Measurements from ENCODE around the gene XXYLT1. TPM values are rescaled to one million over a fixed set of nuclear protein-coding genes. Genes with fewer than 3 reads are reported as not detected.

XXYLT1 gene
- total and polyA plus RNA-seq, 10 of the 15 experiments (the other 5 are each of a cell fraction or from before 2014, with no cell fraction given) = 1.2 to 14.2 (median 9.3) TPM

DNA sequence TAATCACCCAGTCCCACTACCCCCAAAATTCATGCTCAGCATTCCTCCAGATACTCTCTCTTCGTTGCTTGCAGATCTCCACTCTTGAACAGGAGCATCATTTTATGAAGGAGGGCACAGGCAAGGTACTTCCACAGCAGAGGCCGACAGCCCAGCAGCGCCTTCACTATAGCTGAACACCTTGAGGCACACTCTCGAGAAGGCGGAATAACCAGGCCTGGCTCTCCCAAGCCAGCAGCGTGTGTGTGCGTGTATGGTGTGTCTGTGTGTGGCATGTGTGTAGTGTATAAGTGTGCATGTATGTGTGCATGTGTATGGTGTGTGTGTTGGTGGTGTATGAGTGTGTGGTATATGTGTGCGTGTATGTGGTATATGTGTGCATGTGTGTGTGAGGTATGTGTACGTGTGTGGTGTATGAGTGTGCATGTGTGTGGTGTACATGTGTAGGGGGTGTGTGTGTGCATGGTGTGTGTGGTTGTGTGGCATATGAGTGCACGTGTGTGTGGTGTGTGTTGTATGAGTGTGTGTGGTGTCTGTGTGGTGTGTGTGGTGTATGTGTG lies 161.8 kb downstream of the XXYLT1 start:
- intact Hi-C loops (cut with micrococcal nuclease; ENCODE audit: unreplicated experiment) (no loop called here), in situ Hi-C loops (cut with MboI) (no loop called here)
- Histone ChIP-seq H3K9me3 (replicated peaks; ENCODE audit: control insufficient read depth, insufficient read depth, low read length) (no peaks in the 10 kb centered on the region), H3K27ac (ENCODE audit: control insufficient read depth, insufficient read depth) (no peak overlapping the region), H3K36me3 (ENCODE audit: control insufficient read depth in 2 of 2, insufficient read depth in 2 of 2, low read length in 1 of 2) (no peaks in the 10 kb centered on the region; a peak in 1 of 4 replicates), H3K4me1 (ENCODE audit: control insufficient read depth, insufficient read depth, low read length) (no peaks in the 10 kb centered on the region), H3K79me2 (ENCODE audit: control insufficient read depth, insufficient read depth, low read length) (no peaks in the 10 kb centered on the region), H3K4me3 (no peak overlapping the region), H3K27me3 (replicated peaks in 1 of 2; ENCODE audit: control insufficient read depth in 2 of 2, insufficient read depth in 2 of 2, low read length in 1 of 2) (no peaks in the 10 kb centered on the region), H3K4me2 (ENCODE audit: control insufficient read depth, insufficient read depth) (no peak overlapping the region), H4K20me1 (ENCODE audit: control insufficient read depth, insufficient read depth) (no peaks in the 10 kb centered on the region), H3K9ac (ENCODE audit: control insufficient read depth, insufficient read depth, low read length) (no peak overlapping the region), H2AFZ (ENCODE audit: control insufficient read depth, low read depth, low read length) (no peak overlapping the region)
- ChIA-PET RAD21 (ENCODE audit: unreplicated experiment) (interaction anchor here (3.2 kb wide), 1 partner anchor 426 kb away, joined by 36 read pairs; no protein-coding TSS in a partner anchor), SMC1A (ENCODE audit: uncharacterized antibody, unreplicated experiment) (interaction anchor here (1.5 to 2.7 kb wide), 2 partner anchors 107 to 427 kb away, joined by 6 to 10 read pairs; no protein-coding TSS in a partner anchor), CTCF (interaction anchor here (0.6 to 3.2 kb wide), 3 partner anchors 10 to 427 kb away, joined by 3 to 61 read pairs (median 8); no protein-coding TSS in a partner anchor), POLR2A (no interaction called here)
- ATAC-seq (no peak), FAIRE-seq (peak; percentile 57), DNase-seq (ENCODE audit: low read depth, low spot score) (no peak)
- 87% methylated on average over 10 of the region's 10 CpGs for WGBS (ENCODE audit: insufficient coverage, insufficient replicate concordance, low lambda C conversion rate, missing lambda C conversion rate)
- BruUV-seq (replicated peaks) = no TSS peak
- TF ChIP-seq GABPA (IDR thresholded peaks at IDR 0.05; ENCODE audit: low read depth) (no peak), CBX5 (IDR thresholded peaks at IDR 0.05; ENCODE audit: low read depth) (no peak), NR2C2 (IDR thresholded peaks at IDR 0.05; ENCODE audit: borderline replicate concordance, control insufficient read depth, insufficient read length, low read depth) (no peak), ZSCAN29 (IDR thresholded peaks at IDR 0.05) (no peak), POLR2AphosphoS5 (IDR thresholded peaks at IDR 0.05; ENCODE audit: low read length) (no peak), NR2F1 (conservative IDR thresholded peaks at IDR 0.05) (no peak)
- TF ChIP-seq, protein P1, sequence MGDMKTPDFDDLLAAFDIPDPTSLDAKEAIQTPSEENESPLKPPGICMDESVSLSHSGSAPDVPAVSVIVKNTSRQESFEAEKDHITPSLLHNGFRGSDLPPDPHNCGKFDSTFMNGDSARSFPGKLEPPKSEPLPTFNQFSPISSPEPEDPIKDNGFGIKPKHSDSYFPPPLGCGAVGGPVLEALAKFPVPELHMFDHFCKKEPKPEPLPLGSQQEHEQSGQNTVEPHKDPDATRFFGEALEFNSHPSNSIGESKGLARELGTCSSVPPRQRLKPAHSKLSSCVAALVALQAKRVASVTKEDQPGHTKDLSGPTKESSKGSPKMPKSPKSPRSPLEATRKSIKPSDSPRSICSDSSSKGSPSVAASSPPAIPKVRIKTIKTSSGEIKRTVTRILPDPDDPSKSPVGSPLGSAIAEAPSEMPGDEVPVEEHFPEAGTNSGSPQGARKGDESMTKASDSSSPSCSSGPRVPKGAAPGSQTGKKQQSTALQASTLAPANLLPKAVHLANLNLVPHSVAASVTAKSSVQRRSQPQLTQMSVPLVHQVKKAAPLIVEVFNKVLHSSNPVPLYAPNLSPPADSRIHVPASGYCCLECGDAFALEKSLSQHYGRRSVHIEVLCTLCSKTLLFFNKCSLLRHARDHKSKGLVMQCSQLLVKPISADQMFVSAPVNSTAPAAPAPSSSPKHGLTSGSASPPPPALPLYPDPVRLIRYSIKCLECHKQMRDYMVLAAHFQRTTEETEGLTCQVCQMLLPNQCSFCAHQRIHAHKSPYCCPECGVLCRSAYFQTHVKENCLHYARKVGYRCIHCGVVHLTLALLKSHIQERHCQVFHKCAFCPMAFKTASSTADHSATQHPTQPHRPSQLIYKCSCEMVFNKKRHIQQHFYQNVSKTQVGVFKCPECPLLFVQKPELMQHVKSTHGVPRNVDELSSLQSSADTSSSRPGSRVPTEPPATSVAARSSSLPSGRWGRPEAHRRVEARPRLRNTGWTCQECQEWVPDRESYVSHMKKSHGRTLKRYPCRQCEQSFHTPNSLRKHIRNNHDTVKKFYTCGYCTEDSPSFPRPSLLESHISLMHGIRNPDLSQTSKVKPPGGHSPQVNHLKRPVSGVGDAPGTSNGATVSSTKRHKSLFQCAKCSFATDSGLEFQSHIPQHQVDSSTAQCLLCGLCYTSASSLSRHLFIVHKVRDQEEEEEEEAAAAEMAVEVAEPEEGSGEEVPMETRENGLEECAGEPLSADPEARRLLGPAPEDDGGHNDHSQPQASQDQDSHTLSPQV (IDR thresholded peaks at IDR 0.05) = no peak
- TF ChIP-seq, protein P2, sequence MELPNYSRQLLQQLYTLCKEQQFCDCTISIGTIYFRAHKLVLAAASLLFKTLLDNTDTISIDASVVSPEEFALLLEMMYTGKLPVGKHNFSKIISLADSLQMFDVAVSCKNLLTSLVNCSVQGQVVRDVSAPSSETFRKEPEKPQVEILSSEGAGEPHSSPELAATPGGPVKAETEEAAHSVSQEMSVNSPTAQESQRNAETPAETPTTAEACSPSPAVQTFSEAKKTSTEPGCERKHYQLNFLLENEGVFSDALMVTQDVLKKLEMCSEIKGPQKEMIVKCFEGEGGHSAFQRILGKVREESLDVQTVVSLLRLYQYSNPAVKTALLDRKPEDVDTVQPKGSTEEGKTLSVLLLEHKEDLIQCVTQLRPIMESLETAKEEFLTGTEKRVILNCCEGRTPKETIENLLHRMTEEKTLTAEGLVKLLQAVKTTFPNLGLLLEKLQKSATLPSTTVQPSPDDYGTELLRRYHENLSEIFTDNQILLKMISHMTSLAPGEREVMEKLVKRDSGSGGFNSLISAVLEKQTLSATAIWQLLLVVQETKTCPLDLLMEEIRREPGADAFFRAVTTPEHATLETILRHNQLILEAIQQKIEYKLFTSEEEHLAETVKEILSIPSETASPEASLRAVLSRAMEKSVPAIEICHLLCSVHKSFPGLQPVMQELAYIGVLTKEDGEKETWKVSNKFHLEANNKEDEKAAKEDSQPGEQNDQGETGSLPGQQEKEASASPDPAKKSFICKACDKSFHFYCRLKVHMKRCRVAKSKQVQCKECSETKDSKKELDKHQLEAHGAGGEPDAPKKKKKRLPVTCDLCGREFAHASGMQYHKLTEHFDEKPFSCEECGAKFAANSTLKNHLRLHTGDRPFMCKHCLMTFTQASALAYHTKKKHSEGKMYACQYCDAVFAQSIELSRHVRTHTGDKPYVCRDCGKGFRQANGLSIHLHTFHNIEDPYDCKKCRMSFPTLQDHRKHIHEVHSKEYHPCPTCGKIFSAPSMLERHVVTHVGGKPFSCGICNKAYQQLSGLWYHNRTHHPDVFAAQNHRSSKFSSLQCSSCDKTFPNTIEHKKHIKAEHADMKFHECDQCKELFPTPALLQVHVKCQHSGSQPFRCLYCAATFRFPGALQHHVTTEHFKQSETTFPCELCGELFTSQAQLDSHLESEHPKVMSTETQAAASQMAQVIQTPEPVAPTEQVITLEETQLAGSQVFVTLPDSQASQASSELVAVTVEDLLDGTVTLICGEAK (IDR thresholded peaks at IDR 0.05; ENCODE audit: borderline replicate concordance) = no peak
